RCC 7860 (cell line): ENCODE measurements around the gene DDAH2.
"Not testable (repeated sequence)": the region's sequence is repeated elsewhere in the genome, so short reads cannot be mapped to it uniquely, and the experiment has no call there.

Source experiments
- DNase-seq: peaks from one replicate; pipeline ENCODE4 v3.0.0-alpha.2; 2015; ENCODE audit warnings: low spot score
- FAIRE-seq: peaks from 2 replicates; lab custom pipeline; 2012; peaks lifted over from hg19 to GRCh38; lab: Jason Lieb, UNC

DDAH2 gene

GRCh38 chr6:31715022-31715958 lies 13.8 kb downstream of the DDAH2 start, which contains the start of gene LY6G6D:
TSS of gene LY6G6D (plus strand) at chr6:31715348. CDS start at chr6:31715356, 8 bp downstream.
- no peak for FAIRE-seq

GRCh38 chr6:31713991-31714684 lies 15.0 kb downstream of the DDAH2 start:
- no peak for DNase-seq
- no peak for FAIRE-seq

More at GRCh38 chr6:31715022-31715958, 13.8 kb downstream of the DDAH2 start, which contains the start of gene LY6G6D:
- DNase-seq, result no peak

DNA sequence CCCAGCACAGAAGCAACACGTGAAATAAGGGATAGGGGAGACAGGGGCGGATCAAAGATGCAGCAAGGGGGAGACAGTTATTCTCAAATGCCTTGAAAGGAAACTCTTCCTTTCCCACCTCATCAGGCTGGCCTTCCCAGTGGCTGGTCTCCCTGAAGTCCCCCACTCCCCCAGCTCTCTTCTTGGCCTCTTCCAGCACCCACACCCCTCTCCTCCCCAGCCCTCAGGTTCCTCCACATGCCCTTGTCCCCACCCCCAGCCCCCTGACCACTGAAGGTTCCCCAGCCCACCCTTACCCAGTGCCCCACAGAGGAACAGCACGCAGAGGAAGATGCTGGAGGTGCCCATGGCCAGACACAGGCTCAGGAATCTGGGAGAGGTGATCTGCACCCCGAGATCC lies 15.6 kb downstream of the DDAH2 start:
- DNase-seq, result no peak
- FAIRE-seq, result no peak

GRCh38 chr6:31712296-31712695 lies 16.8 kb downstream of the DDAH2 start:
- no peak for DNase-seq
- FAIRE-seq, result no peak

- DNase-seq (no peak), FAIRE-seq (no peak)
These were observed 17.9 kb downstream of the DDAH2 start for GRCh38 chr6:31711233-31711632.

- DNase-seq (no peak), FAIRE-seq (no peak)
These were observed 18.4 kb downstream of the DDAH2 start for GRCh38 chr6:31710523-31711219.

- DNase-seq, FAIRE-seq: not testable (repeated sequence)
These were observed 19.9 kb downstream of the DDAH2 start for GRCh38 chr6:31709157-31709556.

- no peak for FAIRE-seq
- no peak for DNase-seq
These were observed 20.9 kb downstream of the DDAH2 start for GRCh38 chr6:31708224-31708623.

DNA sequence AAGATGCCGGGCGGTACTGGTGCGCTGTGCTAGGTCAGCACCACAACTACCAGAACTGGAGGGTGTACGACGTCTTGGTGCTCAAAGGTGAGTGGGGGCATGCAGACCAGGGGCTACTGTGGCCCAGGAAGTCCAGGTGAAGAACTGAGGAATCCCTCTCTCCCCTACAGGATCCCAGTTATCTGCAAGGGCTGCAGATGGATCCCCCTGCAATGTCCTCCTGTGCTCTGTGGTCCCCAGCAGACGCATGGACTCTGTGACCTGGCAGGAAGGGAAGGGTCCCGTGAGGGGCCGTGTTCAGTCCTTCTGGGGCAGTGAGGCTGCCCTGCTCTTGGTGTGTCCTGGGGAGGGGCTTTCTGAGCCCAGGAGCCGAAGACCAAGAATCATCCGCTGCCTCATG lies 21.4 kb downstream of the DDAH2 start:
- FAIRE-seq (no peak), DNase-seq (no peak)

GRCh38 chr6:31706599-31706998 lies 22.5 kb downstream of the DDAH2 start, which contains the start of gene LY6G6F:
TSS of gene LY6G6F (plus strand) at chr6:31706866. CDS start at chr6:31706907, 41 bp downstream.
- DNase-seq, result no peak
- FAIRE-seq, result no peak

GRCh38 chr6:31705931-31706330 lies 23.2 kb downstream of the DDAH2 start:
- DNase-seq (no peak), FAIRE-seq (no peak)

- peak; percentile 67 for FAIRE-seq
- DNase-seq, result peak; percentile 89
These were observed 26.0 kb downstream of the DDAH2 start, which contains the start of gene ABHD16A for GRCh38 chr6:31702819-31703716. TSS of gene ABHD16A (minus strand) at chr6:31703324. CDS start at chr6:31703281, 43 bp downstream.

GRCh38 chr6:31702405-31702818 lies 26.7 kb downstream of the DDAH2 start:
- no peak for DNase-seq
- FAIRE-seq, result no peak

- FAIRE-seq (no peak), DNase-seq (no peak)
These were observed 27.3 kb downstream of the DDAH2 start for GRCh38 chr6:31701666-31702404.

GRCh38 chr6:31700740-31701401 lies 28.2 kb downstream of the DDAH2 start:
- FAIRE-seq (no peak), DNase-seq (no peak)

- no peak for DNase-seq
- no peak for FAIRE-seq
These were observed 31.5 kb downstream of the DDAH2 start for GRCh38 chr6:31697555-31697954.

DNA sequence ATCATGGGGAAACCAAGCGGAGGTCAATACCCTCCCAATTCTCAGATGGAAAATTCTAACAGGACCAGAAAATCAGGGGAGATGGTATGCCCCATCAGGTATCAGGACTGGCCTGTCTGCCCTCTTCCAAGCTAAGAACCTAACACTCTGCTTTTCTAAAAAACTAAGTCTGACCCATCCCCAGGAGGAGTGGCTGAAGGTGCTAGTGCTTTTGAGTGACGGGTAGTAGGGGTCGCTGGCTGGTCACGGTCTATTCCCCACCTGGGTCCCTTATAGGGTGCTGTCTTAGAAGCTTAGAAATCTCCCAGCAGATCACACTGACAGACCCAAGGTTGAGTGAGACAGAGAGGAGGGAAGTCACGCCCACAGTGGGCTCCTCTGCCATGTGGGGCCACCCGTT lies 35.6 kb downstream of the DDAH2 start:
- FAIRE-seq (no peak), DNase-seq (no peak)

DNA sequence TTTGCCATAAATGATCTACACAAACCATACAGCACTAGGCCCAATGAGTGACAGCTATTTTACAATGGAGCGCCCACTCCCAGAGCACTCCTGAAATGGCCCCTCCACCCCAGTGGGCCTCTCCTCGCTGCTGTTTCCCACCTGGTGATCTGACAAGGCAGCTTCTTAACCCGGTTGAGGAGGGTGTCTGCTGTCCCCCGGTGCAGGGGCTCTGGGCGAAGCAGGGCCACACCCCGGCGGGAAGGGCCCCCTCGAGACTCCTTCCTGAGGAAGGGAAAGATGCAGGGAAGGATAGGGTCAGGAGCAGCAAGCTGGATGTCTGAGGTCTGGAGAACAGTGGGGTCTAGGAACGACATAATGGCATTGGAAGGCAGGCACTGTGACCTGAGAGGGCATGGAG lies 36.2 kb downstream of the DDAH2 start:
- DNase-seq (no peak), FAIRE-seq (no peak)

GRCh38 chr6:31692353-31692752 lies 36.7 kb downstream of the DDAH2 start:
- DNase-seq (no peak), FAIRE-seq (no peak)
